ENCODE measurements around the gene NCEH1. TPM values are rescaled to one million over a fixed set of nuclear protein-coding genes. Genes with fewer than 3 reads are reported as not detected.

NCEH1 gene
- total RNA-seq, 1 experiment from 2014 or later = 0.27 TPM

GRCh38 chr3:172622916-172623700 is 87.8 kb downstream of the NCEH1 start:
- in situ Hi-C loops (cut with HindIII; ENCODE audit: low sequenced_read_pairs) = no loop called here
- DNase-seq (ENCODE audit: low spot score) = peak; percentile 34

GRCh38 chr3:172622156-172622555 is 88.7 kb downstream of the NCEH1 start:
- no peak for DNase-seq (ENCODE audit: low spot score)
- in situ Hi-C loops (cut with HindIII; ENCODE audit: low sequenced_read_pairs) = no loop called here

GRCh38 chr3:172617976-172618375 is 92.9 kb downstream of the NCEH1 start:
- DNase-seq (ENCODE audit: low spot score) = no peak
- in situ Hi-C loops (cut with HindIII; ENCODE audit: low sequenced_read_pairs) = no loop called here

GRCh38 chr3:172617013-172617706 is 93.7 kb downstream of the NCEH1 start:
- no peak for DNase-seq (ENCODE audit: low spot score)
- in situ Hi-C loops (cut with HindIII; ENCODE audit: low sequenced_read_pairs) = no loop called here

GRCh38 chr3:172616031-172616461 is 94.8 kb downstream of the NCEH1 start:
- in situ Hi-C loops (cut with HindIII; ENCODE audit: low sequenced_read_pairs) = no loop called here
- DNase-seq (ENCODE audit: low spot score) = no peak

GRCh38 chr3:172615296-172615695 is 95.6 kb downstream of the NCEH1 start:
- in situ Hi-C loops (cut with HindIII; ENCODE audit: low sequenced_read_pairs) = no loop called here

GRCh38 chr3:172614340-172615274 is 96.3 kb downstream of the NCEH1 start:
- in situ Hi-C loops (cut with HindIII; ENCODE audit: low sequenced_read_pairs) = no loop called here
- no peak for DNase-seq (ENCODE audit: low spot score)

More at GRCh38 chr3:172615296-172615695, 95.6 kb downstream of the NCEH1 start:
- DNase-seq (ENCODE audit: low spot score) = no peak

GRCh38 chr3:172613845-172614244 is 97.0 kb downstream of the NCEH1 start:
- in situ Hi-C loops (cut with HindIII; ENCODE audit: low sequenced_read_pairs) = no loop called here
- DNase-seq (ENCODE audit: low spot score) = no peak

- in situ Hi-C loops (cut with HindIII; ENCODE audit: low sequenced_read_pairs) = no loop called here
- no peak for DNase-seq (ENCODE audit: low spot score)
These were observed 97.8 kb downstream of the NCEH1 start for GRCh38 chr3:172612871-172613678.

- DNase-seq (ENCODE audit: low spot score) = no peak
- in situ Hi-C loops (cut with HindIII; ENCODE audit: low sequenced_read_pairs) = no loop called here
These were observed 101.1 kb downstream of the NCEH1 start for GRCh38 chr3:172609750-172610149.

GRCh38 chr3:172608575-172608974 is 102.3 kb downstream of the NCEH1 start:
- in situ Hi-C loops (cut with HindIII; ENCODE audit: low sequenced_read_pairs) = no loop called here
- no peak for DNase-seq (ENCODE audit: low spot score)

GRCh38 chr3:172607305-172608121 is 103.4 kb downstream of the NCEH1 start:
- in situ Hi-C loops (cut with HindIII; ENCODE audit: low sequenced_read_pairs) = no loop called here
- no peak for DNase-seq (ENCODE audit: low spot score)

- no peak for DNase-seq (ENCODE audit: low spot score)
- in situ Hi-C loops (cut with HindIII; ENCODE audit: low sequenced_read_pairs) = no loop called here
These were observed 104.8 kb downstream of the NCEH1 start for GRCh38 chr3:172606021-172606420.

GRCh38 chr3:172604895-172605646 is 105.8 kb downstream of the NCEH1 start:
- no peak for DNase-seq (ENCODE audit: low spot score)
- in situ Hi-C loops (cut with HindIII; ENCODE audit: low sequenced_read_pairs) = no loop called here

GRCh38 chr3:172601066-172601832 is 109.6 kb downstream of the NCEH1 start:
- in situ Hi-C loops (cut with HindIII; ENCODE audit: low sequenced_read_pairs) = no loop called here
- DNase-seq (ENCODE audit: low spot score) = no peak

- in situ Hi-C loops (cut with HindIII; ENCODE audit: low sequenced_read_pairs) = no loop called here
- no peak for DNase-seq (ENCODE audit: low spot score)
These were observed 110.2 kb downstream of the NCEH1 start for GRCh38 chr3:172600644-172601065.

- in situ Hi-C loops (cut with HindIII; ENCODE audit: low sequenced_read_pairs) = no loop called here
- no peak for DNase-seq (ENCODE audit: low spot score)
These were observed 112.0 kb downstream of the NCEH1 start for GRCh38 chr3:172598904-172599303.

All from G401 (cell line).